ENCODE data around the gene SPINT4.

The SPINT4 gene

DNA sequence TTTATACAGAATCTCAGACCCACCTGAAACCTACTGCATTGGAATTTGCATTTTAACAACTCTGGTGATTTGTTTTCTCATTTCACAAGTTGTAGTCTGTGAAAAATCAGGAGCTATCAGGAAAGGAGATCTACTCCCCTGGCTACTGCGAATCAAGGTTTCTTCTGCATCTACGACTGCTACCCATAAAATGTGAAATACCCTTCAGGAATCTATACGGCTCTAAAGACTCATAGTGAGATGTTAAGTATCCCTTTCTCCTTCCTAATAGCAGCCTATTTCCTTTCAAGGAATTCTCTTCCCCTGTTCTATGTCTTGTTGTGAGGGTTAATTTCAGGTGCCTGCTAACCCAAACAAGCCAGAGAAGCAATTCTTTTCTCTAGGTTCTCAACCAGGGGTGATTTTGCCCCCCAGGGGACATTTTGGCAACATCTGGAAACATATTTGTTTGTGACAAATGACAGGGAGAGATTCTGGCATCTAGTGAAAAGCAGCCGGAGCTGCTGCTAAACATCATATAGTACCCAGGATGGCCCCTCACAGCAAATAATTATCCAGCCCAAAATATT, 43.2 kb downstream of the SPINT4 start:
- DNase-seq (ENCODE audit: low read depth in 2 of 2), result no peak

DNA sequence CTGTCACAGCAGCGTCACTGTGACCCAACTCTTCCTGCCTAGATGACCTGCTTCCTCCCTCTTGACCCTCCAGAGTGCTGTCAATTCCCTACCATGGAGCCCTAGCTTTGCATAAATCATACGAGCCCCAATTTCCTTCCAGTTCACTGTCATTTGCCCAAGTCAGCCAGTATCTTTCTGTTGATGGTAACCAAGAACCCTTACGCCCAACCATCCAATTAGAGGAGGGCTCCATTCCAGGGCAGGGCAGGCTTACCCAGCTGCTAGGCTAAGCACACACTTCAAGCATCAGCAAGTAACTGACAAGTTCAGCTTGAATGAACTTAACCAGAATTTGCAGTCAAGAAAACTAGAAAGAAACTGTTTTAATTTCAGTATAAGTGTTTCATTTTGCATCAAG, 43.8 kb downstream of the SPINT4 start:
- DNase-seq (ENCODE audit: low read depth in 2 of 2), result no peak

DNA sequence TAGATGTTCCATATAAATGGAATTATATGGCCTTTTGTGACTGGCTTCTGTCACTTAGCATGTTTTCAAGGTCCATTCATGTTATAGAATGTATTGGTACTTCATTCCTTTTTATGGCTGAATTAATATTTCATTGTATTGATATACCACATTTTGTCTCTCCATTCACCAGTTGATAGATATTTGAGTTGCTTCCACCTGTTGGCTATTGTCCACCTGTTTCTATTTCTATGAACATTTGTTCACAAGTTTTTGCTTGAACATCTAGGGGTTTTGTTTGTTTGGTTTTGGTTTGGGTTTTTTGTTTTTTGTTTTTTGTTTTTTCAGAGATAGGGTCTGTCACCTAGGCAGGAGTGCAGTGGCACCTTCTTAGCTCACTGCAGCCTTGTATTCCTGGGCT, 46.3 kb downstream of the SPINT4 start:
- no peak for DNase-seq (ENCODE audit: low read depth in 2 of 2)

DNA sequence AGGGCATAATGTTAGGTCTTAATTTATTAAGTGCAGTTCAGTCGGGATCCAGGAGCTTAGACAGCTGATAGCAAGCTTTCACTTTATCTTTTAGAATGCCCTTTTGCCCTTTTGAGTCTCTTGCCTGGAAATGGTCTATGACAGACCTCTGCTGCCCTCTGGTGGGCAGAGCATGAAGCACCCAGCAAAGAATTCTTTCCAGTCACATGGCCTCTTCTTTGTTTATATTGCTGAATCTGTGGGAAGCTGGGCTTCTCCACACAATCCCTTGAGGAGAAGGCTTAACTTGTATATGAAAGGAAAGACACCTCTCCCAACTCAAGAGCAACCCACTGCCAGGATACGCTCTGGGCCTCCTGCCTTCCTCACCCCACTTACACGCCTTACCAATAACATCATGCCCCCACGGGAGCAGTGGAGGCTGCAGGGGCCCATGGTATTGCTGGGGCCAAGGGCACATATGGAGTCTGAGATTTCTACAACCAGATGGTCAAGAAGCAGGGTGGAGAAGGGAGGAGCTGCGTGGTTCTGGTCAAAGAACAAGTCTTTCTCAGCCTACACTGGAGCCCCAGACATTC, 49.1 kb downstream of the SPINT4 start:
- DNase-seq (ENCODE audit: low read depth in 2 of 2), result peak; percentile 58 to 71

DNA sequence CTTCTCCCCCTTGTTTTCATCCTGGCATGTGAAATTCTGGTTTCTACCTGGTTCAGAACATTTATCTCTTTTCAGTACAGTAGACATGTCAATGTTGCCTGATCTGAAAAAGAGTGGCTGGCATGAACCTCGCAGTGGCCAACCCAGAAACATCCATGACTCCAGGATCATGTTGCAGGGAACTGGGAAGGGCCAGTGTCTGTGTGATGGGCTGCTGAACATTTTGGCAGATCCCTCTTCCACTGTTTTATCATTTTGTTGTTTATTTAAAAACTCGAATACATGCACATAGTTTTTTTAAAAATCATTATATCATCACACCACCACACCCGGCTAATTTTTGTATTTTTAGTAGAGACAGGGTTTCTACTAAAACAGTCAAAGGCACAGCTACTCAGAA, 50.5 kb downstream of the SPINT4 start:
- DNase-seq (ENCODE audit: low read depth in 2 of 2), result no peak

DNA sequence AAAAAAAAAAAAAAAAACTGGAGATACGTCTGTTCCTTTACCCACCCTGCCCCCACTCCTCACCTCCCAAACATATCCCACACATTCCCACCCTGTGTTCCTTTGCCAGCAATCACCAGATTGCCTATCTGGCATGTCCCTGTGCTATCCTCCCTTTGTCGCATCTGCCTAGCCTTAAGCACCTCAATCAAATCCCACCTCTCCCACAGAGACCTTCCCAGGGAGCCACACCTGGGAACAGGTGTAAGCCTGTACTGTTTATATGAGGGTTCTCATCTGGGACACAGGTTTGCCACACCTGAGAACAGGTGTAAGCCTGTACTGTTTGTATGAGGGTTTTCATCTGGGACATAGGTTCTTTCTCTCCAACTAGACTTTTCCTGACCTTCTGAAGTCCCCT, 52.8 kb downstream of the SPINT4 start:
- no peak for DNase-seq (ENCODE audit: low read depth in 2 of 2)

DNA sequence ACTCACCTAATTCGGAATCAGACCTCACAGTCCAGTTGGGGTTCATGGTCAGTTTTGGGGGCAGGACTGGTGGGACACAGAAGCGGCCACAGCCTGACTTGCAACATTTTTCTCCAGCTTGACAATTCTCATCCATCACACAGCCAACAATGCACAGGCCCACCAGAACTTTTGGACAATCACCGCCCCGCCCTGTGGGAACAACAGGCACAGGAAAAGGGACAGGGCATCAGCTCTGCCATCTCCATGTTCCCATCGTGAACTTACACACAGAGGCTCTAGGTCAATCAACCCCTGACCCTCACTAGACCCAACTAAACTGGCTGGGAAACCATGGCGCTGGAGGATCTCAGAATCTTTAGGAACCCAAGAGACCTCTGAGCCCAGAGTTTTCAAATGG, 53.3 kb downstream of the SPINT4 start:
- no peak for DNase-seq (ENCODE audit: low read depth in 2 of 2)
